WI38 (cell line): ENCODE measurements around the gene GUK1.

ENCODE experiments used
- H3K4me3 ChIP-seq: 2 replicates; pipeline ENCODE4 v1.5.1; 2011; ENCODE audit warnings: low read depth, mild to moderate bottlenecking, control low read depth, low read length
- TF ChIP-seq, protein P1 (sequence below): IDR thresholded peaks from 2 replicates; pipeline ENCODE4 v1.5.1; 2012; ENCODE audit warnings: low read depth, mild to moderate bottlenecking, control low read depth, low read length

Gene GUK1

DNA sequence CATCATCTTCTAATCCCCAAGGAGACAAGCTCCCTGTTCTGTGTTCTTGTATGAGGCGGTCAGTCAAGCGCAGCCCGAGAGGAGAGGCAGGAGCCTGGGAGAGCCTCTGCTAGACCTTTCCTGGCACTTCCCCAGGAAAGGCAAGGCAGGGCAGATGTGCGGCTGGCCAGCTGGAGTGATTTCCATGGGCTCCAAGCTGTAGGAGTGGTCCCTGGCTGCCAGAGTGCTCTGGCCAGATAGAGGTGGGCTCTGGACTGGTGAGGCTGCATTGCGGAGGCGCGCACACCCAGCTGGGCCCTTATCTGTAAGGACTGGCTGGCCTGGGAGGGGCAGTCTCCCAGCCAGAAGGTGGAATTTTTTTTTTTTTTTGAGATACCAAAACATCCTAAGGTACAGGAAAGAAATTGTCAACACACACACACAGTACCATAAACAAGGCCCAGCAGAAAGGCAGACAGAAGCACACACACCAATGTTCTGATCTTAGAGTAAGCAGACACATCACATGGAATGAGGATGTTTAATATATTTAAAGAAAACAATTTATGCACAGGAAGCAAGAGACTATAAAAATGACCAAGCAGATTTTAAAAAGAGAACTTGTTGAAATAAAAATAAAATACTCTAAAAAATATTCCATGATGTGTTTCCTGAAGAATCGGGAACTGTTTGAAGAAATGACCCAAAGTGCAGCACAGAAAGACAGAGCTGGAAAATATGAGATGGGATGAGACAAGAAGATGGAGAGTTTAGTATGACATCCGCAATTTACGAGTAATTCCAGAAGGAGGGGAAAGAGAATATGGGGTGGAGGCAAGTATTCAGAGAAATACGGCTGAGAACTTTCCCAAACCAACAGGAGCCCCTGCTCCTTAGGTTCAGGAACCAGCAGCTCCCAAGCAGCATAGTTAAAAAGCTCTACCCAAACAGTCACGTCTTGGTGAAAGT, 38.9 kb downstream of the GUK1 start:
- H3K4me3 ChIP-seq, result no peak overlapping the region
- TF ChIP-seq, protein P1, sequence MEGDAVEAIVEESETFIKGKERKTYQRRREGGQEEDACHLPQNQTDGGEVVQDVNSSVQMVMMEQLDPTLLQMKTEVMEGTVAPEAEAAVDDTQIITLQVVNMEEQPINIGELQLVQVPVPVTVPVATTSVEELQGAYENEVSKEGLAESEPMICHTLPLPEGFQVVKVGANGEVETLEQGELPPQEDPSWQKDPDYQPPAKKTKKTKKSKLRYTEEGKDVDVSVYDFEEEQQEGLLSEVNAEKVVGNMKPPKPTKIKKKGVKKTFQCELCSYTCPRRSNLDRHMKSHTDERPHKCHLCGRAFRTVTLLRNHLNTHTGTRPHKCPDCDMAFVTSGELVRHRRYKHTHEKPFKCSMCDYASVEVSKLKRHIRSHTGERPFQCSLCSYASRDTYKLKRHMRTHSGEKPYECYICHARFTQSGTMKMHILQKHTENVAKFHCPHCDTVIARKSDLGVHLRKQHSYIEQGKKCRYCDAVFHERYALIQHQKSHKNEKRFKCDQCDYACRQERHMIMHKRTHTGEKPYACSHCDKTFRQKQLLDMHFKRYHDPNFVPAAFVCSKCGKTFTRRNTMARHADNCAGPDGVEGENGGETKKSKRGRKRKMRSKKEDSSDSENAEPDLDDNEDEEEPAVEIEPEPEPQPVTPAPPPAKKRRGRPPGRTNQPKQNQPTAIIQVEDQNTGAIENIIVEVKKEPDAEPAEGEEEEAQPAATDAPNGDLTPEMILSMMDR, result no peak

DNA sequence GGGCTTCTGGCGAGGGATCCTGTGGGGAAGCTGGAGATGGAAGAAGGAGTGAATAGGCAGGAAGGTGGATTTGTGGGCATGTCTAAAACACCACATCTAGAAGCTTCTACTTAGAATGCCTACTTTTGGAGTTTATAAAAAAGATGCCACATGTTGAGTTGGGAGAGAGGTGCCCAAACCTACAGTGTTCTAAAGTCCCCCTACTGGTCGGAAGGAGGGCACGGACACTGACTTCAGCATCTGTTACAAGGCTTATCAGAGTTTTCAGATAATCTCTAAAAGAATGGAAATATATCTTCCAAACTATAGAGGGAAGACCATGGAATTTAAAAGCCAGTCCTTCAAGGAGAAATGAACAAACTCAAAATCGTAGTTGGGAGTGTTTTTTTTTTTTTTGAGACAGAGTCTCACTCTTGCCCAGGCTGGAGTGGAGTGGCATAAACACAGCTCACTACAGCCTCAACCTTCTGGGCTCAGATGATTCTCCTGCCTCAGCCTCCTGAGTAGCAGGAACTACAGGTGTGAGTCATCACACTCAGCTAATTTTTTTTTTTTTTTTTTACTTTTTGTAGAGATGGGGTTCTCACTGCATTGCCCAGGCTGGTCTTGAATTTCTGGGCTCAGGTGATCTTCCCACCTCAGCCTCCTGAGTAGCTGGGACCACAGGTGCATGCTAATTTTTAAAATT, 40.3 kb downstream of the GUK1 start:
- H3K4me3 ChIP-seq, result no peak overlapping the region
- TF ChIP-seq, protein P1, result 0 out of 2 replicates have a peak, but pooled peaks have one; percentile 10

DNA sequence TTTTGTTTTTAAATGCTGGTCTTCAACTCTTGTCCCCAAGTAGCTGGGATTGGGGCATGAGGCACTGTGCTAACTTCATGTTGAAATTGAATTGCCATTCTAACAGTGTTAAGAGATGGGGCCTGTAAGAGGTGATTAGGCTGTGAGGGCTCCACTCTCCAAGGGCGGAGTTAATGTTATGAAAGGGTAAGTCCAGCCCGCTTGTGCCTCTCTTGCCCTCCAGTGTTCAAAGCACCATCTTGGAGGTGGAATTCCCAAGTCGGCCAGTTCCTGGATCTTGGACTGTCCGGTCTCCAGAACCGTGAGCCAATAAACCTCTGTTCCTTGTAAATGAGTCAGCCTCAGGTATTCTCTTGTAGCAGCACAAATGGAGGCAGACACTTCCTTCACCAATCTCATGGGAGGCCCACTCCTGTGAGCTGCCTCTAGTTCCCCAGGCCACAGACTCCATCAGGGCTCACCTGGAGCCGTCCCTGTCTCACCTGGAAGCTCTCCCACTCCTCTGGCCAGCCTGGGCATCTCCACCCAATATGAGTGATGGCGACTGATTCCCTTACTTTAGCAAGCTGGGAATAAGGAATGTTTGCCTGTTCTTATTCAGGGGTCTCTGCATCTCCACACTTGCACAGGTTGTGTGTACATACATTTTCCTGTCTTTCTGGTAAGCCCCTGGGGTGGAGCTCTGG, 41.0 kb downstream of the GUK1 start:
- TF ChIP-seq, protein P1, result no peak

DNA sequence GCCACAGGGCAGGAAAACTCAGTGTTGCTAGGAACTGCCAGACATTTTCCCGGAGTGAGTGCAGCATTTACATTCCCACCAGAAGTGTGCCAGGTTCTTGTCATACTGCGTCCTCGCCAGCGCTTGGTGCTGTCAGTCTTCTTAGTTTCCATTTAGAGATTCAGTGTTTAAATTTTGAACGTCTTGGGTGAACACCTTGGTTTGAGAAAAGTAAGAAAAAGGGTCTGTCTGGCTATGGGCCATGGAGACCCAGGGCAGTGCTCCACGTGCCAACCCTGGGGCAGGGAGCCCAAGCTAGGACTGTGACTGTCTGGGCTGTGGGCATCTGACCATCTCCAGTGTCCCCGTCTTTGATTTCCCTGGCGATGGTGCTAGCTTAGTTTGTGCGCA, 41.6 kb downstream of the GUK1 start:
- no peak overlapping the region for H3K4me3 ChIP-seq
- TF ChIP-seq, protein P1, result no peak

More for the DNA sequence above, 41.0 kb downstream of the GUK1 start:
- H3K4me3 ChIP-seq, result no peak overlapping the region

DNA sequence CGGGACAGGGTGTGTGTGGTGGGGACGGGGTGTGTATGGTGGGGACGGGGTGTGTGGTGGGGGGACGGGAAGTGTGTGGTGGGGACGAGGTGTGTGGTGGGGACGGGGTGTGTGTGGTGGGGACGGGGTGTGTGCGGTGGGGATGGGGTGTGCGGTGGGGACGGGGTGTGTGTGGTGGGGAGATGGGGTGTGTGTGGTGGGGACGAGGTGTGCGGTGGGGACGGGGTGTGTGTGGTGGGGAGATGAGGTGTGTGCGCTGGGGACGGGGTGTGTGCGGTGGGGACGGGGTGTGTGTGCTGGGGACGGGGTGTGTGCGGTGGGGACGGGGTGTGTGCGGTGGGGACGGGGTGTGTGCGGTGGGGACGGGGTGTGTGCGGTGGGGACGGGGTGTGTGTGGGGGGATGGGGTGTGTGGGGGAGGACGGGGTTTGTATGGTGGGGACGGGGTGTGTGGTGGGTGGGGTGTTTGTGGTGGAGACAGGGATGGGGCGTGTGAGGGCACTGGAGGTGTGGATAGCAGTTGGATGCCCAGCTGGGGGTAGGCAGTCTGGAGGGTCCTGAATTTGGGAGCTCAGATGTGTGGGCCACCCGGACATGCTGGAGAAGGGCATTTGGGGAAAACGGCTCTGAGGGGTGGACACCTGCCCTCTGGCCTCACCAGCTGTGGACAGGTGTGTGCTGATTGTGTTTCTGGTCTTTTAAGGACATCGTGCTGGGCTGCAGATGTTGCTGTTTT, 42.4 kb downstream of the GUK1 start:
- H3K4me3 ChIP-seq, result no peak overlapping the region
- TF ChIP-seq, protein P1, result no peak

DNA sequence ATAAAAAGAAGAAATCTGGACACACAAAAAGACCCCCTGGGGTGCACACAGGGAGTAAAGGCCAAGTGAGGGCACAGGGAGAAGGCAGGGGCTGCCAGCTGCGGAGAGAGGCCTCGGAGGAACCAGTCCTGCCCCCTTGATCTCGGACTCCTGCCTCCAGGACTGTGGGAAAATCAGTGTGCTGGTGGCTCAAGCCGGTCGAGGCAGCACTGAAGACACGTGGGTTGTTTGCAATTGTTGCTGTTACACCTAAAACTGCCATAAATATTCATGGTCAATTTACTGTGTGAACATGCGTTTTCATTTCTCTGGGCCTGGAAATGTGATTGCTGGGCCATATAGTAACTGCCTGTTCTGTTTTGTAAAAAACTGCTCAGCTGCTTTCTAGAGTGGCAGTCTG, 44.1 kb downstream of the GUK1 start:
- no peak overlapping the region for H3K4me3 ChIP-seq
- TF ChIP-seq, protein P1, result no peak
